ENCODE measurements around the gene MRPL48.

The MRPL48 gene

GRCh38 chr11:73888244-73888643 is 100.6 kb downstream of the MRPL48 start:
- no peak for DNase-seq (ENCODE audit: low read depth in 1 of 2, low spot score in 1 of 2)

GRCh38 chr11:73889019-73889418 is 101.3 kb downstream of the MRPL48 start:
- DNase-seq (ENCODE audit: low read depth in 1 of 2, low spot score in 1 of 2): no peak

- DNase-seq (ENCODE audit: low read depth in 1 of 2, low spot score in 1 of 2): no peak
These were observed 101.9 kb downstream of the MRPL48 start for GRCh38 chr11:73889536-73889935.

GRCh38 chr11:73893041-73893440 is 105.4 kb downstream of the MRPL48 start:
- DNase-seq (ENCODE audit: low read depth in 1 of 2, low spot score in 1 of 2): no peak

- DNase-seq (ENCODE audit: low read depth in 1 of 2, low spot score in 1 of 2): no peak
These were observed 107.2 kb downstream of the MRPL48 start for GRCh38 chr11:73894725-73895335.

- DNase-seq (ENCODE audit: low read depth in 1 of 2, low spot score in 1 of 2): no peak
These were observed 114.6 kb downstream of the MRPL48 start for GRCh38 chr11:73902303-73902702.

- no peak for DNase-seq (ENCODE audit: low read depth in 1 of 2, low spot score in 1 of 2)
These were observed 119.5 kb downstream of the MRPL48 start for GRCh38 chr11:73907191-73907590.

GRCh38 chr11:73912026-73912425 is 124.4 kb downstream of the MRPL48 start:
- no peak for DNase-seq (ENCODE audit: low read depth in 1 of 2, low spot score in 1 of 2)

- no peak for DNase-seq (ENCODE audit: low read depth in 1 of 2, low spot score in 1 of 2)
These were observed 125.8 kb downstream of the MRPL48 start for GRCh38 chr11:73913472-73913871.

- no peak for DNase-seq (ENCODE audit: low read depth in 1 of 2, low spot score in 1 of 2)
These were observed 126.6 kb downstream of the MRPL48 start for GRCh38 chr11:73914284-73914683.
